Central memory CD8-positive, alpha-beta T cell (primary cell): Measurements from ENCODE around the gene ALK.

Source experiments
- ATAC-seq: fragments of 150-1000 bp; cut with Tn5 transposase; replicated peaks from 2 replicates; pipeline ENCODE4 v1.10.0; 2022; ENCODE audit warnings: mild to moderate bottlenecking, moderate FRiP score, moderate number of reproducible peaks; ENCODE audit not compliant: poor library complexity, severe bottlenecking; ENCODE audit errors: extremely low read depth
- DNase-seq, 2 donors: peaks; one replicate each; pipeline ENCODE4 v3.0.0; 2021; ENCODE audit warnings: low spot score in 2 of 2
- H3K27ac Mint-ChIP-seq: one replicate; pipeline ENCODE4 v1.8.0; 2022; ENCODE audit warnings: low read depth, mild to moderate bottlenecking, moderate library complexity, mixed read lengths
- H3K27me3 Mint-ChIP-seq: one replicate; pipeline ENCODE4 v1.8.0; 2022; ENCODE audit warnings: mixed read lengths
- H3K36me3 Mint-ChIP-seq: one replicate; pipeline ENCODE4 v1.8.0; 2022; ENCODE audit warnings: mild to moderate bottlenecking, moderate library complexity, mixed read lengths; ENCODE audit not compliant: insufficient read depth
- H3K4me1 Mint-ChIP-seq: one replicate; pipeline ENCODE4 v1.8.0; 2022; ENCODE audit warnings: mixed read lengths
- H3K4me3 Mint-ChIP-seq: one replicate; pipeline ENCODE4 v1.8.0; 2022; ENCODE audit warnings: mild to moderate bottlenecking, moderate library complexity, mixed read lengths
- H3K9me3 Mint-ChIP-seq: one replicate; pipeline ENCODE4 v1.8.0; 2022; ENCODE audit warnings: mixed read lengths

The ALK gene

GRCh38 chr2:29579495-29580169, 341.8 kb downstream of the ALK start:
- Mint-ChIP-seq H3K9me3 (no peaks in the 10 kb centered on the region), H3K27me3 (peaks cover 72% of the 10 kb centered on the region), H3K36me3 (no peaks in the 10 kb centered on the region), H3K4me3 (no peak overlapping the region), H3K4me1 (no peaks in the 10 kb centered on the region), H3K27ac (no peak overlapping the region)
- no peak for ATAC-seq
- DNase-seq, result no peak

- Mint-ChIP-seq H3K27ac (no peak overlapping the region), H3K4me3 (no peak overlapping the region), H3K4me1 (no peaks in the 10 kb centered on the region), H3K9me3 (no peaks in the 10 kb centered on the region), H3K27me3 (peaks cover 62% of the 10 kb centered on the region), H3K36me3 (no peaks in the 10 kb centered on the region)
- no peak for DNase-seq
- ATAC-seq, result no peak
These were observed 343.2 kb downstream of the ALK start for GRCh38 chr2:29578084-29578598.

GRCh38 chr2:29576231-29576630, 345.2 kb downstream of the ALK start:
- no peaks in the 10 kb centered on the region for H3K36me3 Mint-ChIP-seq
- no peaks in the 10 kb centered on the region for H3K4me1 Mint-ChIP-seq
- peaks cover 73% of the 10 kb centered on the region for H3K27me3 Mint-ChIP-seq

GRCh38 chr2:29575370-29575890, 346.0 kb downstream of the ALK start:
- H3K9me3 Mint-ChIP-seq, result no peaks in the 10 kb centered on the region
- no peak for DNase-seq
- H3K27me3 Mint-ChIP-seq, result peaks cover 70% of the 10 kb centered on the region

More at GRCh38 chr2:29576231-29576630, 345.2 kb downstream of the ALK start:
- ATAC-seq (no peak), DNase-seq (no peak)
- Mint-ChIP-seq H3K9me3 (no peaks in the 10 kb centered on the region), H3K27ac (no peak overlapping the region), H3K4me3 (no peak overlapping the region)

GRCh38 chr2:29573612-29574011, 347.8 kb downstream of the ALK start:
- H3K4me3 Mint-ChIP-seq, result no peak overlapping the region
- no peak for ATAC-seq
- H3K27ac Mint-ChIP-seq, result no peak overlapping the region
- no peaks in the 10 kb centered on the region for H3K9me3 Mint-ChIP-seq
- no peaks in the 10 kb centered on the region for H3K36me3 Mint-ChIP-seq
- DNase-seq, result no peak
- H3K4me1 Mint-ChIP-seq, result no peaks in the 10 kb centered on the region
- H3K27me3 Mint-ChIP-seq, result peaks cover 68% of the 10 kb centered on the region

More at GRCh38 chr2:29575370-29575890, 346.0 kb downstream of the ALK start:
- Mint-ChIP-seq H3K36me3 (no peaks in the 10 kb centered on the region), H3K4me3 (no peak overlapping the region), H3K4me1 (no peaks in the 10 kb centered on the region), H3K27ac (no peak overlapping the region)
- ATAC-seq, result no peak

- peaks cover 3% of the 10 kb centered on the region for H3K36me3 Mint-ChIP-seq
- no peaks in the 10 kb centered on the region for H3K9me3 Mint-ChIP-seq
- DNase-seq, result no peak
- no peak overlapping the region for H3K27ac Mint-ChIP-seq
- no peak for ATAC-seq
- H3K4me1 Mint-ChIP-seq, result no peaks in the 10 kb centered on the region
- H3K27me3 Mint-ChIP-seq, result peaks cover 68% of the 10 kb centered on the region
- no peak overlapping the region for H3K4me3 Mint-ChIP-seq
These were observed 348.2 kb downstream of the ALK start for GRCh38 chr2:29573147-29573546.

- peaks cover 69% of the 10 kb centered on the region for H3K27me3 Mint-ChIP-seq
- peaks cover 3% of the 10 kb centered on the region for H3K36me3 Mint-ChIP-seq
- no peaks in the 10 kb centered on the region for H3K4me1 Mint-ChIP-seq
- no peak overlapping the region for H3K27ac Mint-ChIP-seq
- H3K4me3 Mint-ChIP-seq, result no peak overlapping the region
- H3K9me3 Mint-ChIP-seq, result no peaks in the 10 kb centered on the region
- no peak for ATAC-seq
- no peak for DNase-seq
These were observed 350.8 kb downstream of the ALK start for GRCh38 chr2:29570539-29570938.

GRCh38 chr2:29567906-29568520, 353.4 kb downstream of the ALK start:
- Mint-ChIP-seq H3K9me3 (no peaks in the 10 kb centered on the region), H3K4me1 (no peaks in the 10 kb centered on the region), H3K27ac (no peak overlapping the region), H3K27me3 (peaks cover 78% of the 10 kb centered on the region), H3K36me3 (peaks cover 3% of the 10 kb centered on the region), H3K4me3 (no peak overlapping the region)
- DNase-seq (no peak), ATAC-seq (no peak)

GRCh38 chr2:29563697-29564096, 357.7 kb downstream of the ALK start:
- H3K27ac Mint-ChIP-seq, result no peak overlapping the region
- peaks cover 3% of the 10 kb centered on the region for H3K36me3 Mint-ChIP-seq
- no peaks in the 10 kb centered on the region for H3K4me1 Mint-ChIP-seq
- H3K27me3 Mint-ChIP-seq, result peaks cover 61% of the 10 kb centered on the region
- no peaks in the 10 kb centered on the region for H3K9me3 Mint-ChIP-seq
- H3K4me3 Mint-ChIP-seq, result no peak overlapping the region
- DNase-seq (no peak), ATAC-seq (no peak)

GRCh38 chr2:29562896-29563295, 358.5 kb downstream of the ALK start:
- Mint-ChIP-seq H3K4me3 (no peak overlapping the region), H3K27ac (no peak overlapping the region), H3K27me3 (peaks cover 61% of the 10 kb centered on the region), H3K36me3 (no peaks in the 10 kb centered on the region), H3K4me1 (no peaks in the 10 kb centered on the region), H3K9me3 (no peaks in the 10 kb centered on the region)
- ATAC-seq (no peak), DNase-seq (no peak)

- Mint-ChIP-seq H3K4me3 (no peak overlapping the region), H3K27me3 (peaks cover 61% of the 10 kb centered on the region), H3K27ac (no peak overlapping the region), H3K36me3 (no peaks in the 10 kb centered on the region), H3K4me1 (no peaks in the 10 kb centered on the region), H3K9me3 (no peaks in the 10 kb centered on the region)
- ATAC-seq (no peak), DNase-seq (no peak)
These were observed 359.1 kb downstream of the ALK start for GRCh38 chr2:29562319-29562718.

- DNase-seq (no peak), ATAC-seq (no peak)
- Mint-ChIP-seq H3K27ac (no peak overlapping the region), H3K9me3 (no peaks in the 10 kb centered on the region), H3K4me3 (no peak overlapping the region), H3K27me3 (peaks cover 59% of the 10 kb centered on the region), H3K36me3 (no peaks in the 10 kb centered on the region), H3K4me1 (no peaks in the 10 kb centered on the region)
These were observed 359.8 kb downstream of the ALK start for GRCh38 chr2:29561628-29562027.

- peaks cover 56% of the 10 kb centered on the region for H3K27me3 Mint-ChIP-seq
- H3K4me3 Mint-ChIP-seq, result no peak overlapping the region
- no peaks in the 10 kb centered on the region for H3K9me3 Mint-ChIP-seq
- no peak overlapping the region for H3K27ac Mint-ChIP-seq
- no peaks in the 10 kb centered on the region for H3K36me3 Mint-ChIP-seq
- no peak for DNase-seq
- H3K4me1 Mint-ChIP-seq, result no peaks in the 10 kb centered on the region
- ATAC-seq, result no peak
These were observed 360.2 kb downstream of the ALK start for GRCh38 chr2:29561181-29561580.
